ENCODE measurements around the gene WDR33.

The WDR33 gene

GRCh38 chr2:127652786-127653357 is 158.1 kb downstream of the WDR33 start:
- FAIRE-seq (no peak), DNase-seq (ENCODE audit: insufficient read length) (no peak)
- no peak for TF ChIP-seq POLR2AphosphoS5 (IDR thresholded peaks at IDR 0.05; ENCODE audit: low read depth, low read length)
- no peak for TF ChIP-seq POLR2A (IDR thresholded peaks at IDR 0.05; ENCODE audit: low read depth, low read length)
- no peak for TF ChIP-seq TAF1 (IDR thresholded peaks at IDR 0.05; ENCODE audit: borderline replicate concordance, low read depth, low read length)

DNA sequence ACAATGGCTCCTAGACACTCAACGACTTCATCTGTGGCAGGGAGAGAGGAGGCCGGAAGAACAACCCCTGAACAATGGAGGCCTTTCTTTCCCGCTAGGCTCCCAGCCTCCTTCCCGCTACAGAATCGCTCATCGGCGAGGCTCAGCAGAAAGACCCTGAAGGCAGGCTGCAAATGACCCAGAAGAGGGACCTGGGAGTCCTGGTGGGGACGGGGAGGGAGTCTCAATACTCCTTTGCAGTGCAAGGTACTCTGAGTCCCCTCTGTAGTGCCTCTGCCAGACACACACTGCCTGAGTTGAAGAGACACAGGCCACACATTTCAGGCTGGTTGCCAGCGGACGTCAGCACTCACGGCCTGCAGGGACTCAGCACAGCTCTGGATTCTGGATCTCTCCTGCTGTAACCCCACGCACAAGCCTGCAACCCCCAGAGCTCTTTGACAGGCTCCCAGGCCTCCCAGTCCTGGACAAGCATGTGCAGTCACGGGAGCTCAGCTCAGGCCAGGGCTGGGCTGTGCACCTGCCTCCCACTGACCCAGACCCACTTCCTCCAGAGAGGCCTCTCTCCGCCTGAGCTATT is 158.9 kb downstream of the WDR33 start:
- no peak for TF ChIP-seq TAF1 (IDR thresholded peaks at IDR 0.05; ENCODE audit: borderline replicate concordance, low read depth, low read length)
- TF ChIP-seq POLR2A (IDR thresholded peaks at IDR 0.05; ENCODE audit: low read depth, low read length) = no peak
- no peak for TF ChIP-seq POLR2AphosphoS5 (IDR thresholded peaks at IDR 0.05; ENCODE audit: low read depth, low read length)
- FAIRE-seq = no peak

DNA sequence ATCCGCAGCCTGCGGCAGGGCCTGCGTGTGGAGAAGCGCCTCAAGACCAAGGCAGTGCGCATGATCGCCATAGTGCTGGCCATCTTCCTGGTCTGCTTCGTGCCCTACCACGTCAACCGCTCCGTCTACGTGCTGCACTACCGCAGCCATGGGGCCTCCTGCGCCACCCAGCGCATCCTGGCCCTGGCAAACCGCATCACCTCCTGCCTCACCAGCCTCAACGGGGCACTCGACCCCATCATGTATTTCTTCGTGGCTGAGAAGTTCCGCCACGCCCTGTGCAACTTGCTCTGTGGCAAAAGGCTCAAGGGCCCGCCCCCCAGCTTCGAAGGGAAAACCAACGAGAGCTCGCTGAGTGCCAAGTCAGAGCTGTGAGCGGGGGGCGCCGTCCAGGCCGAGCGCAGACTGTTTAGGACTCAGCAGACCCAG is 159.6 kb downstream of the WDR33 start:
- TF ChIP-seq POLR2A (IDR thresholded peaks at IDR 0.05; ENCODE audit: low read depth, low read length) (no peak), TAF1 (IDR thresholded peaks at IDR 0.05; ENCODE audit: borderline replicate concordance, low read depth, low read length) (no peak), POLR2AphosphoS5 (IDR thresholded peaks at IDR 0.05; ENCODE audit: low read depth, low read length) (no peak)
- FAIRE-seq (no peak), DNase-seq (ENCODE audit: insufficient read length) (no peak)

More for the DNA sequence above, 158.9 kb downstream of the WDR33 start:
- no peak for DNase-seq (ENCODE audit: insufficient read length)
